NCI-H446 (cell line): ENCODE measurements around the gene EBF3.

Experiments
- DNase-seq, 2 experiments: peaks; one replicate each; lab custom pipeline; 2025; lab: John Stamatoyannopoulos, UW

The EBF3 gene

DNA sequence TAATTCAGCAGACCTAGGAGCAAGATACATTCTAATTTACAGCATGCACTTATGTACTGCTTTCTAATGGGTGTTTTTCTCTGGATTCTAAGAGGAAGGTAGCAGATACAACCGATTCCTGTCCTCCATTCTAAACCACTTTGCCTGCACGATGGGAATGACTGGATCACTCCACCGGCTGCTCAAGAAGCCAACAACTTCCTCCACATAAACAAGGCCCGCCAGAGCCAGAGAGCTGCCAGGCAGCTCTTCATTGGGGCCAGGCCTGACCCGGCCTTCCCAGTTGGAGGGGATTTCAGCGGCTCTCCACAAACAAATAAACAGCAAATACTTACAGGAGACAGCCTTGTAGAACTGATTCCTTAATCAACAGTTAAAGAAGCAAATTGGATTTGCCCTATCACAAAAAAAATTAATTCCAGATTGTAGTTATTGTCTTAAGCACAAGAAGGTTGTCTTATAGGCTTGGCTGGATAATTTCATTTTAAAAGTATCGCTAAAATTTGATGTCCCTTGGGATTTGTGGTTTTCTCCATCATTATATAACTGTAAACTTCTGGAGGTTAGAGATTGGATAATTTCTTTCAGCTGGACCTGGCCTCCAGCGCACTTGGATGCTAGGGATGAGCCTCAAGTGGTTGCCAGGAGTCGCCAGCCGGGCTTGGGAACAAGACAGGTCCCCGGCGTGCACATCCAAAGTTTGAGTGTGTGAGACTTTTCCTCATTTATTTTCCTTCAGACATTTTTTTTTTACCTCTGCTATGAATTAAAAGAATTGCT lies 20.9 kb downstream of the EBF3 start:
- no peak for DNase-seq

DNA sequence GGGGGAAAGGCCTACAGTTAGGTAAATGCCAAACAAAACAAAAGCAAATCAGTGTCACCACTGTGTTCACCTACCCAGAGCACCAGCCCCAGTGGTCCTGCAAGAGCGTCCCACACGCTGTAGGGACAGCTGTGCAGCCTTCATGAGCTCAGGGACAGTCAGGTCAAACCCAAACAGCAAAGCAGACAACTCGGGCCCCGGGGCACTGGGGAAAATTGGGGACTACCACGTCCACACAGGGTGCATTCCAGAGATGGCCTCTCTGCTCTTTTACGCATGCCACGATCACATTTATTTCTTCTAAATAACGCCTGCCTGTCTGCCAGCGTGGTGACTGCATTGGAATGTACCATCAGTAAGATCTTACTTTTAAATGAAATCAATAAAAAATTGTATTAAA lies 21.7 kb downstream of the EBF3 start:
- no peak for DNase-seq

DNA sequence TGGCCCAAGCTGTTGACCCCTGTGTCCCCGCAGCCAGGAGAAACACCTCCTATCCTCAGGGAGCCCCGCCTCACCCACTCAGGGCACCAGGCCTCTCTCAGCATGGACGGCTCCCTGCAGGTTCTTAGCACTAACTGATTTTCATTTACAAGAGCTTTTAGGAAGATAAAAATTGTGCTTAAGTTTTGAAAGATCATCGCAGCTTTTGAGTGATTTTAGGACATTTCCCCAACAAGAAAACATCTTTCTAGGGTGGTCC lies 22.1 kb downstream of the EBF3 start:
- no peak for DNase-seq

DNA sequence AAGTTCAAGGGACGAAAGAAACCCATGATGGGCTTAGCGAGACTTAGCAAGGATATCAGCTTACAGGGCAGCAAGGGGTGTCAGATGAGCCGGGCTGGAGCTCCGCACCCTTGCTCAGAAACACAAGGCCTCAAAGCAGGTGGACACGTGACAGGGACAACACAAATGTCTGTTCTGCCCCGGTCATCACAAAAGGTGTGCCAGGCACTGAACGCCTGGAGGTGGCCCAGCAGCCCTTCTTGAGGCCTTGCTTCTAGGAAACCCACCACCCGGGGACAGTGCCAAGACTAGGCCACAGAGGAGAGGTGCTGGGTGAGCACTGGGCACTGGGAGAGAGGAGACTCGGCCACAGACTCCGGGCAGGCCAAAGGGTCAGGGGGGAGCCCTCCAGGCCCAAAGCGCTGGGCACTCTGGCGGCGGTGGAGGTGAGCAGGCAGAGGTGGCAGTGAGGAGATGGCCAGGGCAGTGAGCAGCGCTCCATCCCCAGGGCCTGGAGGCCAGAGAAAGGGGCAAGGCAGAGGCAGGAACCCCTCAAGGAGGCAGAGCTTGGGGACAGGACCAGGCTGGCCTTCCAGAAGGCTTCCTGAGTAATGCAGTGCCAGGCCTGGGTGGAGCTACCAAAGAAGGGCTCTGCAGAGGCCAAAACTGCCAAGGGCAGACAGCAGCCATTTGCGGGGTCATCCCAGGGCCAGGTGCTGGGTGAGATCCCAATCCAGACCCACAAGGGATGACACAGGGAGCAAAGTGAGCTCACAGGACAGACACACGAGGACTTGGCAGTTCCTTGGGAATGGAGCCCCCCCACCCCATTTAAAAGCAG lies 22.7 kb downstream of the EBF3 start:
- no peak for DNase-seq

DNA sequence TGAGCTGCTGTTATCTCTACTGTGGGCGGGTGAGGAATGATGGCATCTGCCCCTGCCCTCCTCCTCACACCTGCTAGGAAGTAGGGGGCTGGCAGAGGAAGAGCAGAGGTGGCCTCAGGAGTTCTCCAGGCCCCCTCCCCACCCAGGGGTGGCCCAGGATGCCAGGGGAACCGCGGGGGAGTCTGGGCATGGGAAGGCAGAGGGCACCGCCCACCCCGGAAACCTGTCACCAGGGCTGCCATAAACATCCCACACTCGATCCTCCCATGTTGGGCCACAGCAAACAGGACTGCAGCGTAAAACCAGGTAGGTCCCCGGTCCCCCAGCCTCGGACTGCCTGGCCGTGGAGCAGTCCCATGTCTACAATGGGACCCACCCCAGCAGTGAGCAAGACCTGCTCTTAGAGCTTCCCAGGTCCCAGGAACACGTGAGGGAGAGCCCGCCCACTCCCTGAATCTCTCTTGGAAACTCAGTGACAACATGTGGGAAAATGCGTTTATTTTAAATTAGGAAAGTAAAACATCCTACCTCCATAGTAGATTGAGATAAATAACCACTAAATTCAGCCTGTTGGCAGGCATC lies 23.4 kb downstream of the EBF3 start:
- no peak for DNase-seq

DNA sequence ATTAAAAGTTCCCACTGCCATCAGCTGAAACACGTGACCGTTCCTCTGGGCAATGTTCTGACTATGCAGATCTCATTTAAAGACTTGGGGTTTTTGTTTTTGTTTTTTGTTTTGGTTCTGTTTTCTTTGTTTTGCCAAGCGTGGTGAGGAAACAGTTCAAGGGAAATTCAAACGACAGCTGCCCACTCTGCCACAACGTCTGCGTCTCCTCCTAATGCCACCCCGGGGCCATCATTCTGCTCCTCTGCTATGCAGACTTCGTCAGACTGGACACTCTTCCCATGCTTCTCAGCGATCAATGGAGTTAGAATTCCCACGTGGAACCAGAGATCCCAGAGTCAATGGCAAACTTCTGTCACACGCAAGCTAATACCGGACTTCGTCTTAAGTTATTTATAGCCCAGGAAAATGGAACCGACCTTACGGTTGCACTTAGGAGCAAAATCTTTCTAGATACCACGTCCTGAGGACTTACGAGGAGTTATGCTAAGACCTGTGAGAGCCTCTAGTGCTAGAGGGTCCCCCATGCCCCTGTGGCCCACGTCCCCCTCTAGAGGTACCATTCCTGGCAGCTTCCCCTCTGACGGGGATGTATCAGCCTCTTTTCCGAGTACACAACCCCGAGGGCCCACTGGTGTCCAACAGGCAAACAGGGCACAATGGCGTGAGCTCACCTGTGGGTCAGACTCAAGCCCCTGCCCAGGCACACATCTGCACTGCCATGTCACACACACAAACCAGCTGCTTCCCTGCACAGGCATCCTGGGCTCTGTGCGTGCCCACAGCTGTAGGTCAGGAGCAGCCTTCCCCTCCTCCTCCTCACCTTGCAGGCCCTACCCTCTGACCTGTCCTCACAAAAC lies 24.4 kb downstream of the EBF3 start:
- no peak for DNase-seq

DNA sequence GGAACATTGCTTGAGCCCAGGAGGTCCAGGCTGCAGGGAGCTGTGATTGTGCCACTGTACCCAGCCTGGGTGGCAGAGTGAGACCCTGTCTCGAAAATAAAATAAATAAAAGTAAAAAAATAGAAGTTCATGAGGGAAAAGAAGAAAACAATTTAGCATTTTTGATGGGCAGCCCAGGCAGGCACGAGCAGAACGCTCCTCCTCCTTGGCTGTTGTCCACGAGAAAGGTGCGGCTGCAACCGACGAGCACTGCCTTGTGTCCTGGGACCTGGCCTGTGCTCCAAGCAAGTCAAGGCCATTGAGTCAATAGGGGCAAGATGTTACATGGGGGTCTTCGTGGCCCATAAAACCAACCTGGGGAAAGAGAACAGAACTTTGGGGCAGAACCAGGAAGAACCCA lies 25.6 kb downstream of the EBF3 start:
- no peak for DNase-seq

DNA sequence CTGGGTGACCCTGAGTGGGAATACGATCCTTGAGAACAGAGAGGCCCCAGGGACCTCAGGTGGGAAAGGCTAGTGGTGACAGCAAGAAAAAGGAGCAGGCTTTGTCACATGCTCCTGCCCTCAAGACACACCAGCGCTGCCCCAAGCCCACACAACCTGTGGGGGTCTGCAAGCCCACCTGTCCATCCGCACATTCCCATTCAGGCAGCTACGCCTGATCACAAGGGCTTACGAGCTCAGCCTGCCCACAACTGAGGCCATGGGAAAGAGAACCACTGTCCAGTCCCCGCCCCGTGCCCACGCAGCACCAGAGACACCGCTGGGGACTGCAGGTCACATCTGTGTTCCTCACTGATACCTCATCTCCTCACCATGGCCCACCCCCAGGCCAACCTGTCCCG lies 26.7 kb downstream of the EBF3 start:
- DNase-seq: no peak

DNA sequence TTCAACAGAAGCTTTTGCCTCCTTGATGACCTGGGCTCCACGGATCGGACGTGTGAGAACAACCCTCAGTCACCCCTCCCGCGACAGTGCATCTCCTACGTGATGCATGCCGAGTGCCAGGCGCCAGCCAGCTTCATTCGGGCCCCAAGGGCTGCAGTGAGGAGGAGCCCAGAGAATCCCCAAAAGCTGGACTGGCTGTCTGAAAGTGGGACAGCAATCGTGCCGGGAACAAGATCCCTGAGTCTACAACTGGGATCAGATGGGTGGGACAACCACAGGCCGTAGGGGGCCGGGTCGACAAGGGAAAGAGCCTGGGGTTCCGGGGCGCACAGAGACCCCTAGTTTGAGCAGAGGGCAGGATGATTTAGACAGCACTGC lies 27.2 kb downstream of the EBF3 start:
- DNase-seq: no peak

DNA sequence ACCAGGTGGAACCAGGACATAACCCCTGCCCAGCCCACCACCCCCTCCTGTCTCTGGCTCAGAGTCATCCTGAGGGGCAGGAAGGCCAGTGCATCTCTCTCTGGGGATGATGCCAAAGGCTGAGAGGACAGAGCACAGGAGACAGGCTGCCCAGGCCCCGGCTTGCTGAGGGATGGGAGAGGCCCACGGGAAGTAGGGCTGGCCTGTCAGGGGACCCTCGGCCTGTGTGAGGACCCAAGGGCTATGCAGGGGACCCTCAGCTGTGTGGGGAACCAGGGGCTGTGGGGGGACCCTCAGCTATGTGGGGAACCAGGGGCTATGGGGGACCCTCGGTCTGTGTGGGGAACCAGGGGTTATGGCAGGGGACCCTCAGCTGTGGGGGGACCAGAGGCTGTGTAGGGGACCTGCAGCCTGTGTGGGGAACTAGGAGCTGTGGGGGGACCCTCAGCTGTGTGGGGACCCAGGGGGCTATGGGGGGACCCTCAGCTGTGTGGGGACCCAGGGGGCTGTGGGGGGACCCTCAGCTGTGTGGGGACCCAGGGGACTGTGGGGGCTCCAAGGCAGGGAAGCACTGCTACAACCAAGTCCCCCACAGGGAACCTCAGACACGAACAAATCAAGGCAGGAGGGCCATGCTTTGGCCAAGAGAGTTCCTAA lies 27.7 kb downstream of the EBF3 start:
- DNase-seq: no peak

DNA sequence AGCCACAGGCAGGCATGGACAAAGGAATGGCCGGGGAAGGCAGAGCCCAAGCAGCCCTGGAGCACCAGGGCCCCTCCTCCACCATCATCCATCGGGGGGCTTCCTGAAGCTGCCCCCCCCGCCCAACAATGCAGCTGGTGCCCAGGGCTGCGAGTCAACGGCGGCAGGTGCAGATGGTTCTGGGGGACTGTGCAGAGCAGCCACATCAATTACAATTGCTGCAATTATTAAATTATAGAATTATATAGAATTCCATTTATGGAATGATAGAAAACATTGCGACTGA lies 28.3 kb downstream of the EBF3 start:
- DNase-seq: no peak

DNA sequence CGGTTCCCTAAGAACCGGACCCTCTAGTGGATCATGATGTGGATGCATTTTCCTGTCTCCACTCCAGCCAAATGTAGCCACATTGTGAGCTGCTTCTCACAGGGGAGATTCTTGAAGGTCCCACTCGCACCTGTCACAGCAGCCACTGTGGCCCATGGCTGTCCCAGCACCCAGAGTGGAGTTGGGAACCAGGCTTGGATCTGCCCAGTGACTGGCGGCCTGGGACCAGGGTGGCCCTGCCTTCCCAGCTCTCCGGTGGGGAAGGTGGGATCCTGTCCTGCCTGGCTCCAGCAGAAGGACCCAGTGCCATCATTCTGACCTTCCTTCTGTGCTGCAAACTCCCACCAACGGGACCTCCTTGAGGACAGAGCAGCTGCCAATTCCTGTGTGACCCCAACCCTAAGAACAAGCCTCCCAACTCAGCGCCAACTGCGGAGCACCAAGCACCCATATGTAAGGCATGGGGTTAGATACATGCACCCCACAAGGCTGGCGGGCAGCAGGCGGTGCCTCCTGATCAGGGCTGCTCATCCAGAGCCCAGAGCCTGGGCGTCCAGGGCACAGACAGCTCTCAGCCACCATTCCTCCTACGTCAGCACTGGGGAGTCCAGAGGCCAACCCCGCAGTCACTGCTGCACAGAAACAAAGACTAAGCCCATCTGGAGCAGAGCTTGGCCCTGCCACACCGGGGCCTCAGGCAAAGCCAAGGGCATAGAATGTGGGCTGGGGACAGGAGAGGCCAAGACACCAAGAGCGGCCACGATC lies 28.8 kb downstream of the EBF3 start:
- DNase-seq: no peak

DNA sequence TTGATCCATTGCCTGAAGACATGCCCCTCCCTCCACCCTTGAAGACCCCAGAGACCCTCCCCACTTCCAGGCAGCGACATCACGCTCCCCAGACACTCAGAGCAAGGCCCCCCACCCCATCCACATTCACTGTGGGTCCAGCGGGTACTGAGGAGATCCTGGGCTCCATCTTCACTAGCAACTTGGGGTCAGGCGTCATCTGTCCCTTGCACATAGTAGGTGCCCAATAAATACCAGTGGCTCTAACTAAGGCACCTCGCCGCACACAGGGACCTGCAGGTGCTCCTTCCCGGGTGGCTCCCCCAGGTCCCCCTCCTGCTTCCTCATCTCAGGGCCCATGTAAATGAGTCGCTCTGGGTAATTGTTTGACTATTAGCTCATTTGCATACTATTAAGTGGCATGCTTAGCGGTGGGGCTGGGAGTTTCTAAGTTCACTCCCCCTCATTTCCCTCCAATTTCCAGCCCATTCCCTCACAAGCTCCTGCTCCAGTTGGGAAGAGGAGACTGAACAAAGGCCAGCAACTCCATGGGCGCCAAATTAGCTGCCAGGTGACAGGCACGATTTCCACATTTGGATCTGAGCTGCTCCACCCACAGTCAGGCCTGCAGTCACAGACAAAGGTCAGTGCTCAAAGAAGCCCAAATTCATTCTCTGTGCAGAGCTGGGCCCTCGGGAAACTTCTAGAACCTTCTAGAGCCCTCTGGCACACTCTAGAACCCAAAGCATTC lies 29.7 kb downstream of the EBF3 start:
- no peak for DNase-seq

DNA sequence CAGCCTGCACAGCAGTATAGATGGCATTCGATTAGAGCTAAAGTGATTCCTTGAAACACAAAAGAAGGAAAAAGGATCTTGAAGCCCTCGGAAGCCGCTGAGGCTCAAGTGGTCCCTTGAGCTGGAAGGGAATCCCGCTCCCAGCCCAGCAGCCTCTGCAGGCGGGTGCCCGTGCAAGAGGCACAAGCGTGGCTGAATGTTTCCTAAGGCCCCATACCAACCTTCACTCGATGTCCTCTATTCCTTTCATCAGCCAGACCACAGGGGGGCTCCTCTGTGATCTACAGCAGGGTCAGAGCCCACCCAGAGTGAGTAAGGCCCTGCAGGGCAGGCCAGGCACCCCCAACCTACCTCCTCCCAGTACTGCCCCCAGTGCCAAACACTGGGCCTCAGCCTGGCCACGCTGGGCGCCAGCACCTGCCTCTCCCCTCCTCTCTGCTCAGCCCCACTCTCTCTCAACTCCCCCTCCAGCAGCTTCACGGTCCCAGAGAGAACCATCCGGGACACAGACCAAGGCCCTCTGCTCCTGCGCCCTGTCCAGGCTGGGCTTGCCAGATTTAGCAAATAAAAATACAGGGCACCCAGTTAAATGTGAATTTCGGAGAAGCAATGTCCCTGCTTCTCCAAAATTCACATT lies 30.5 kb downstream of the EBF3 start:
- no peak for DNase-seq

DNA sequence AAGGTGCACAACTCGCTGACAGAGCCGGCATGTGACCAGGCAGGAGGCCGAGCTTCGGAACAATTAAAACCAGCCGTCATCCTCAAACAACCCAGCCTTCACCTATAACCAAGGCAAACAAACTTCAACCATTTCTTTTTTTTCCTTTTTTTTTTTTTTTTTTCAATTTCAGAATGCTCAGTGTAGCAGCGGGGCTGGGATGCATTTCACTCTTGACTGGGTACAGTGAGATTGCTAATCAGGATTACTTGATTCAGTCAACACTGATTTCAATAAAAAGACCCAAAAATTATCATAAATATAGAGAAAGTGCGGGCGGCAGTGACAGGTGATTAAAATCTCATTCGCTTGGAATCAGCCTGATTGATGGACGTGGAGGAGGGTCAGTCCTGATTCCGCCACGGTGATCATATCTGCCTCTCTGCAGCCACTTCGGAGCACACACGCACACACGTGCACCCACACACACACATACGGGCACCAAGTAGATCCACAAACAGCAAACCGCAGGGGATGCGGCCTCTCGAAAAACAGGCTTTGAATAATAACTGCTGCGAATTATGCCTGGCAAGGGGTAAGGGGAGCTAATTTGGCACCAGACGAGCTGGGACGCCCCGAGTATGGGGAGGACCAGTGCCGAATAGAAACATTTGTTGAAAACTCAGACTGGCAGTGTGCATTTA lies 31.2 kb downstream of the EBF3 start:
- DNase-seq: no peak

DNA sequence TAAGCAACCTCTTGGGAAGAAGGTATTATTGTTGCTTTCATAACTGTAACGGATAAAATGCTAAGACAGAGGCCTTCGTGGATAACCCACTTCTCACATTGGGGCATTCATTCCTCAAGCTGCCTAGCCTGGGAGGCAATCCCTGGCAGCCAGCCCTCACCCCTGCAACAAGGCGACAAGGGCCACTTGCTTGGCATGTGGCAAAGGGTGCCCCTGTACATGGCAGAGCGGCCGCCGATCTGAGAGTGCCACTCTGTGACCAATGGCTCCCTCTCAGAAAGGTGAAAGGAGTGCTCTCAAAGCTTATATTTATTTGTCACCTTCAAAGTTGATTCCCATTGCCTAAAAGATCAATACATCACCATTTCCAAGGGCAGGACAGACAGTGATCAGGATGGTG lies 31.9 kb downstream of the EBF3 start:
- DNase-seq: no peak

DNA sequence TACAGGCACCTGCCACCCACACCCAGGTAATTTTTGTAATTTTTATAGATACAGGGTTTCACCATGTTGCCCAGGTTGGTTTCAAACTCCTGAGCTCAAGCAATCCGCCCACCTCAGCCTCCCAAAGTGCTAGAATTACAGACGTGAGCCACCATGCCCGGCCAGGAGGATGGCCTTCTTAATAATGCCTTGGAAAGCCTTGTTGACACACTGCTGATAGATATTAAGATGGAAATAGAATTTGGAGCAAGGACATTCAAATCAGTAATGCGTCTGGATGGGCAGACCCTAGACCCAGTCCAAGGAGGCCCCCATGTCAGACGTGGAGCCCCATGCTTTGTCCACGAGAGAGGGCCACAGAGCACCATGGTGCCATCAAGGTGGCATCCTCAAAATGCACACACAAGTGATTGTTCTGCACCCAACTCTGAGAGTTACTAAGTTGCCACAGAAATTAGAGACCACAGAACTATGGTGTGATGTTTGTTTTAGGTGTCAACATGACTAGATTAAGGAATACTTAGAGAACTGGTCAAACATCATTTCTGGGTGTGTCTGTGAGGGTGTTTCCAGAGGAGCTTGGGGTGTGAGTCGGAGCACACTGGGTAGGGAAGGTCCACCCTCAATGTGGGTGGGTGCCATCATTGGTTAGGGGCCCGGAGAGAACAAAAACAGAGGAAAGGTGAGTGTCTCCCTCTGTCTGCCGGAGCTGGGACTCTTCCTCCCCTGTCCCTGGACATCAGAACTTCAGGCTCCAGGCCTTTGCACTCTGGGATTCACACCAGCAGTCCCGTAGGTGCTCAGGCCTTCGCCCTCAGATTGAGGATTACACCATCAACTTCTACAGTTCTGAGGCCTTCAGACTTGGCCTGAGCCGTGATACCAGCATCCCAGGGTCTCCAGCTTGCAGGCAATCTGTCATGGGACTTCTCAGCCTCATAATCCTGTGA lies 34.5 kb downstream of the EBF3 start:
- DNase-seq: no peak

DNA sequence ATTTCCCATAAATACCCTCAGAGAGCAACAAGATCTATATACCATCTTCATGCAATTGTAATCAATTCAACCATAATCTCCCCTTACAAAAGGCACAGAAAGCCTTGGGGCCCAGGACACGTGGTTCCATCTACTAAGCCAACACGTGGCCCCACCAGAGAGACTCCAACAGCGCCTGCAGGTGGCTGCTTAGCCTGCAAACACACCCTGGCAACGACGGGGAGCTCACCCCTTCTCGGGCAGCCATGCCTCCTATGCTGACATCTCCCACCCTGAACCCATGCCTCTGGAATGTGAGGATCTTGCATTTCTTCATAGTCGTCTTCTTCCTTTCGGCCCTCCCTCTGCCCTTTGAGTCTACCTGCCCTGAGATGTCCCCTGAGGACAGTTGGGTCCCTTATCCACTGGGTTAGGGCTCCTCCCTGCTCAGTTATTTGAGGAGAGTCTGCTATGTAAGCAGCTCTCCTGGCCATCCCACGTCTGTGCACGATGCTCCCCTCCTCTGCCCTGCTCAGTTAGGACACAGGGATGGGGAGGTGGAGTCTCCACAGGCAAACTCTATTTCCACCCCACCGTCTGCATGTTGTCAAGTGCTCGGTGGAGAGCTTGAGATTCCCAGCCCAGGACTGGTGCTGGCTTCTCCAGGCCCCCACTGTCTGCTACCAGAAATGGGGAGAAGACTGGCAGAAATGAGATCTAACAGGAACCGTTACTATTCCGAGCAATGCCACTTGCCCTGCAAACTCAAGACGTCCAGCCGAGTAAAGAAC lies 36.5 kb downstream of the EBF3 start:
- no peak for DNase-seq
